22Rv1 (cell line): Measurements from ENCODE around the gene UBE2S.

Source experiments
- CTCF ChIP-seq: fragments of 450-650 bp; IDR thresholded peaks from 2 replicates; pipeline ENCODE4 v1.5.1; 2017; ENCODE audit warnings: mild to moderate bottlenecking
- ZFX ChIP-seq: fragments of 450-650 bp; IDR thresholded peaks from 2 replicates; pipeline ENCODE4 v1.6.1; 2017; ENCODE audit warnings: antibody characterized with exemption, borderline replicate concordance

DNA sequence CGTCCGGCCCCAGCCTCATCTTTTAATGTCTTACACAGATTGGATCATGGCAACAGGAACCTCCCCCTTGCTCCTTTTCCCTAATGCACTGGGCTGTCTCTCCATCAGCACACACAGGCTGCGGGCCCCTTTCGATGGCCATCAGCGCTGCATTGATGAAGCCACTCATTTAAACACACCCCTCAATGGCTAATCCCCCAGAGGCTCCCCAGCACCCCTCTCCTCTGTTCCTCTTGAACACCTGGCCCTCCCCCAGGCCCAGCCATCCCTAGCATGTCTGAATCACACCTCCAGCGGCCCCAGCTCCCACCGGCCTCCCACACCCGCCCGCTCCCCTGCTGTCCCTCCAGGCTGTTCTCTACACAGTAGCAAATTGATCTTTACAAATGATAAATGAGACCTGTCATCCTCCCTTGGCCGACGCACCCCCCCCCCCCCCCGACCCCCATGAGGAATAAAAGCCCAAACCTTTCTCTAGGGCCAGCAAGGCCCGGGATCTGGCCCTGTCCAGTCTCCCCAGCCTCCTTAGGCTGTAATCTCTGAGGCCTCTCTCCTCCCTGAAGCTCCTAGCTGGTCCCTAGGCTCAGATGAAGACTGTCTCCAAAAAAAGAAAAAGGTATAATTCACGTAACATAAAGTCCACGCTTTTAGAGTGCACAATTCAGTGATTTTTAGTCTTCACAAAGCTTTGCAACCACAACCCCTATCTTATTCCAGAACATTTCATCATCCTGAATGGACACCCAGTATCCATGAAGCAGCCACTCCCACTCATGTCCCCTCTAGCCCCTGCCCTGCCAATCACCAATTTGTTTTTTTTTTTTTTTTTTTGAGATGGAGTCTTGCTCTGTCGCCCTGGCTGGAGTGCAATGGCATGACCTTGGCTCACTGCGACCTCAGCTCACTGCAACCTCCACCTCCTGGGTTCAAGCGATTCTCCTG lies 14.5 kb downstream of the UBE2S start:
- no peak for TF ChIP-seq CTCF
- TF ChIP-seq ZFX: no peak
